Esophagus muscularis mucosa (tissue), 4 donors: ENCODE measurements around the gene MAP1LC3B.

Source experiments
- EP300 ChIP-seq: sonication (generic); formaldehyde crosslinking; IDR thresholded peaks from one replicate; pipeline ENCODE4 v1.6.1; 2017; ENCODE audit warnings: antibody characterized with exemption
- POLR2A ChIP-seq: fragments of 450-650 bp; IDR thresholded peaks from one replicate; pipeline ENCODE4 v1.6.1; 2017; ENCODE audit warnings: antibody characterized with exemption, moderate library complexity, mild to moderate bottlenecking, low read depth
- TF ChIP-seq, protein P1 (sequence below), 3 experiments: fragments of 200-600 bp in 2 of 3; fragments of 450-650 bp in 1 of 3; sonication (generic) in 2 of 3; IDR thresholded peaks; one replicate each; pipeline ENCODE4 v1.5.1; 2017 to 2019; ENCODE audit warnings: antibody characterized with exemption in 3 of 3, mild to moderate bottlenecking in 2 of 3, moderate library complexity in 1 of 3

DNA sequence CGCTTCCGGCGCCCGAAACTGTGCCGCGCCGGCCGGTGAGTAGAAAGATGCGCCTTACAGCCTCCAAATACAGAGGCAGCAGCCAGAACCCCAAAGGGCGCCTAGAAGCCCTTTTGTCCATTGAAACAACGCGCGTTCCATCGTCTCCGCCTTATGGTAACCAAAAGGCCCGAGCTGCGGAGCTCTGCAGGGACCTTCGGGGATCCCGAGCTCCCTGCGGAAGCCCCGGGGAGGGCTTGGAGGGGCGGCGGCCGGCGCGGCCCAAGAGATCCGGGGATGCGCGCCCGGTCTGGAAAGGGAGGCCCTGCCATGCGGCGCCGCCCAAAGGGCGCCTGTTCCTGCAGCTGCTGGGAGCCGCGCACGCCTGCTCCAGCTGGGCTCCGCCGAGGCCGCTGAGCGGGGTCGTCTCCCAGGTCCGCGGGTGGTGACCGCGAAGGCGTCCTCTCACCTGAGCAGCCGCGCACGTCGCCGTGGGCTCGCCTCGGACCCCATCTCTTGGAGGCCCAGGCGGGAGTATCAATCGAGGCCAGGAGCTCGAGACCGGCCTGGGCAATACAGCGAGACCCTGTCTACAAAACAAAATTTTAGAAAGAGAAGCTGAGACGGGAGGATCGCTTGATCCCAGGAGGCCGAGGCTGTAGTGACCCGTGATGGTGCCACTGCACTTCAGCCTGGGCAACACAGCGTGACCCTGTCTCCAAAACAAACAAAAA, 7.8 kb upstream of the MAP1LC3B start:
- TF ChIP-seq, protein P1, sequence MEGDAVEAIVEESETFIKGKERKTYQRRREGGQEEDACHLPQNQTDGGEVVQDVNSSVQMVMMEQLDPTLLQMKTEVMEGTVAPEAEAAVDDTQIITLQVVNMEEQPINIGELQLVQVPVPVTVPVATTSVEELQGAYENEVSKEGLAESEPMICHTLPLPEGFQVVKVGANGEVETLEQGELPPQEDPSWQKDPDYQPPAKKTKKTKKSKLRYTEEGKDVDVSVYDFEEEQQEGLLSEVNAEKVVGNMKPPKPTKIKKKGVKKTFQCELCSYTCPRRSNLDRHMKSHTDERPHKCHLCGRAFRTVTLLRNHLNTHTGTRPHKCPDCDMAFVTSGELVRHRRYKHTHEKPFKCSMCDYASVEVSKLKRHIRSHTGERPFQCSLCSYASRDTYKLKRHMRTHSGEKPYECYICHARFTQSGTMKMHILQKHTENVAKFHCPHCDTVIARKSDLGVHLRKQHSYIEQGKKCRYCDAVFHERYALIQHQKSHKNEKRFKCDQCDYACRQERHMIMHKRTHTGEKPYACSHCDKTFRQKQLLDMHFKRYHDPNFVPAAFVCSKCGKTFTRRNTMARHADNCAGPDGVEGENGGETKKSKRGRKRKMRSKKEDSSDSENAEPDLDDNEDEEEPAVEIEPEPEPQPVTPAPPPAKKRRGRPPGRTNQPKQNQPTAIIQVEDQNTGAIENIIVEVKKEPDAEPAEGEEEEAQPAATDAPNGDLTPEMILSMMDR (IDR thresholded peaks at IDR 0.05): no peak
- TF ChIP-seq POLR2A (no peak), EP300 (no peak)
